Peyer's patch (tissue), 4 donors: ENCODE results near the gene FAAH2. TPM values are rescaled to one million over a fixed set of nuclear protein-coding genes. Genes with fewer than 3 reads are reported as not detected.
"Not testable (repeated sequence)": the region's sequence is repeated elsewhere in the genome, so short reads cannot be mapped to it uniquely, and the experiment has no call there.

Experiments
- DNase-seq, 3 donors: peaks; one replicate each; pipeline ENCODE4 v3.0.0-alpha.2; 2017 to 2019
- H3K27ac ChIP-seq, 4 donors: fragments of 200-600 bp; sonication (generic); one replicate each; pipeline ENCODE4 v1.5.1; 2016 to 2019
- H3K27me3 ChIP-seq, 2 donors: fragments of 200-600 bp; sonication (generic); one replicate each; pipeline ENCODE4 v1.5.1; 2019
- H3K36me3 ChIP-seq, 3 donors: fragments of 200-600 bp; sonication (generic); one replicate each; pipeline ENCODE4 v1.5.1; 2016 to 2019
- H3K4me1 ChIP-seq, 4 donors: fragments of 200-600 bp; sonication (generic); one replicate each; pipeline ENCODE4 v1.5.1; 2016 to 2019
- H3K4me3 ChIP-seq, 4 donors: fragments of 200-600 bp; sonication (generic); 1 replicate in 3 of 4; 2 replicates in 1 of 4; pipeline ENCODE4 v1.5.1; 2016 to 2019; ENCODE audit warnings: mild to moderate bottlenecking in 1 of 4
- H3K9me3 ChIP-seq, 4 donors: fragments of 200-600 bp; sonication (generic); one replicate each; pipeline ENCODE4 v1.5.1; 2016 to 2019; ENCODE audit warnings: mild to moderate bottlenecking in 1 of 4
- POLR2A ChIP-seq, 2 donors: fragments of 450-650 bp; IDR thresholded peaks; one replicate each; pipeline ENCODE4 v1.5.1; 2017; ENCODE audit warnings: antibody characterized with exemption in 2 of 2, mild to moderate bottlenecking in 2 of 2, moderate library complexity in 2 of 2
- total RNA-seq, 4 donors: library from RNA; depleted of rRNA; stranded (reverse); fragments of >200 nt; gene quantifications; one replicate each; pipeline ENCODE4 v1.1.0, GENCODE V29; 2016
- TF ChIP-seq, protein P1 (sequence below), 6 experiments: fragments of 450-650 bp in 4 of 6; fragments of 200-600 bp in 2 of 6; sonication (generic) in 1 of 6; IDR thresholded peaks; one replicate each; pipeline ENCODE4 v1.5.1; 2017 to 2019; ENCODE audit warnings: antibody characterized with exemption in 6 of 6, mild to moderate bottlenecking in 3 of 6, moderate library complexity in 1 of 6

Gene FAAH2
- total RNA-seq, 4 donors from 2014 or later, result 7.2 to 21.5 (median 16.4) TPM

DNA sequence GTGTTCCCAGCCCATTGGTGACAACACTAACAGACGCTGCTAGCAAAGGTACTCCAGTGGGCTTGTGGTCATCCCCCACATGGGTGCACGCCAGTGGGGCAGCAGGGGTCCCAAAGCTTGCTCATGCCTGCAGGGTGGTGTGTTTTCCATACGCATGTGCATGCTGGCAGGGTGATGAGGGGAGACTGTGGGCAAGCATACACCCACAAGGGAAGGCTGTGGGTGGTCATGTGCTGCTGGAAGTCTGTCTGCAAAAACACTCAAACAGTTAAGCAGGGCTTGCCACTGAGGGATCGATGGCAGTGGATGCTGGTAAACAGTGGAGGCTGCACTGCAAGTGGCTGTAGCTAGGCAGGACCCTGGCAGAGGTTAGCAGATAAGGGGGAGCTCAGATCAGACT is 79.9 kb downstream of the FAAH2 start:
- H3K36me3 ChIP-seq, result no peaks in the 10 kb centered on the region
- H3K4me3 ChIP-seq, result no peak overlapping the region
- H3K27ac ChIP-seq, result no peak overlapping the region
- no peaks in the 10 kb centered on the region for H3K4me1 ChIP-seq
- TF ChIP-seq, protein P1, sequence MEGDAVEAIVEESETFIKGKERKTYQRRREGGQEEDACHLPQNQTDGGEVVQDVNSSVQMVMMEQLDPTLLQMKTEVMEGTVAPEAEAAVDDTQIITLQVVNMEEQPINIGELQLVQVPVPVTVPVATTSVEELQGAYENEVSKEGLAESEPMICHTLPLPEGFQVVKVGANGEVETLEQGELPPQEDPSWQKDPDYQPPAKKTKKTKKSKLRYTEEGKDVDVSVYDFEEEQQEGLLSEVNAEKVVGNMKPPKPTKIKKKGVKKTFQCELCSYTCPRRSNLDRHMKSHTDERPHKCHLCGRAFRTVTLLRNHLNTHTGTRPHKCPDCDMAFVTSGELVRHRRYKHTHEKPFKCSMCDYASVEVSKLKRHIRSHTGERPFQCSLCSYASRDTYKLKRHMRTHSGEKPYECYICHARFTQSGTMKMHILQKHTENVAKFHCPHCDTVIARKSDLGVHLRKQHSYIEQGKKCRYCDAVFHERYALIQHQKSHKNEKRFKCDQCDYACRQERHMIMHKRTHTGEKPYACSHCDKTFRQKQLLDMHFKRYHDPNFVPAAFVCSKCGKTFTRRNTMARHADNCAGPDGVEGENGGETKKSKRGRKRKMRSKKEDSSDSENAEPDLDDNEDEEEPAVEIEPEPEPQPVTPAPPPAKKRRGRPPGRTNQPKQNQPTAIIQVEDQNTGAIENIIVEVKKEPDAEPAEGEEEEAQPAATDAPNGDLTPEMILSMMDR (IDR thresholded peaks at IDR 0.05), result no peak
- no peak for TF ChIP-seq POLR2A (IDR thresholded peaks at IDR 0.05)
- DNase-seq, result no peak
- no peaks in the 10 kb centered on the region for H3K27me3 ChIP-seq
- no peaks in the 10 kb centered on the region for H3K9me3 ChIP-seq

DNA sequence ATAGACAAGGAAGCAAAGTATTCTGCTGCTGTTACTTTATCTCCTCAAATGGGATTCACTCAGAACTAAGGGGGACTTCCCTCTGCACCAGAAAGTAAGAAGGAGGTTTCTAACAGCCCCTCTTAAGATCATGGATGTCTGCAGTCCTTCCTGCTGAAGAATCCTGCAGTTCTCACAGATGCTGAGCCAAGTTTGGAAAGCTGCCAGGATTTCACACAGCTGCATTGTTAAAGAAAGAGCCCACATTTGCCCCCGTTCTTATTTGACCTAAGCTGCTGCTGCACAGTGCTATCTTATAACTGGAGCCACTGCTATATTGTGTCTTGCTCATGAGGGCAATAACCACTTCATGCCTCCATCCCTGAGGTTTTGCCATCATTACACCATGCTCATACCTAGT is 81.1 kb downstream of the FAAH2 start:
- no peaks in the 10 kb centered on the region for H3K36me3 ChIP-seq
- no peak for DNase-seq

DNA sequence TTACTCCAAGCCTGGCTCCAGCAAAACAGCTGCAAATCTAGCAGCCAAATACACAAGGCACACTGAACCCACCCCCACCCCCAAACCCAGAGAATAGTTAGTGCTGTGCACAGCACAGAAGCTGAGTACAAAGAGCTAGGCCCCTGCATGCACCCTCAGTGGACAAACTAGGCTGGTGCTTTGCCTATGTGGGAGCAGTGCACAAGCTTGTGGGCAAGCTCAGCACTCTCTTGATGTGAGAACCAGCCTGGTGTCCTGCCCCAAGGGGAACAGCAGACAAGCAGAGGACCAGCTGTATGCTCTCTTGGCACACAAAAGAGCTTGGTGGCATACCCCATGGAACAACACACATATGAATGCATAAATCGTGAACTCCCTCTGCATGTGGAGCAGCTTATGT is 81.7 kb downstream of the FAAH2 start:
- Histone ChIP-seq H3K9me3 (no peaks in the 10 kb centered on the region), H3K4me1 (no peaks in the 10 kb centered on the region), H3K27ac (no peak overlapping the region), H3K4me3 (no peak overlapping the region), H3K27me3 (no peaks in the 10 kb centered on the region), H3K36me3 (no peaks in the 10 kb centered on the region)
- no peak for TF ChIP-seq POLR2A (IDR thresholded peaks at IDR 0.05)
- TF ChIP-seq, protein P1 (IDR thresholded peaks at IDR 0.05), result no peak
- no peak for DNase-seq

More for the DNA sequence above, 81.1 kb downstream of the FAAH2 start:
- Histone ChIP-seq H3K4me1 (no peaks in the 10 kb centered on the region), H3K9me3 (no peaks in the 10 kb centered on the region), H3K27ac (no peak overlapping the region), H3K4me3 (no peak overlapping the region), H3K27me3 (no peaks in the 10 kb centered on the region)
- TF ChIP-seq, protein P1 (IDR thresholded peaks at IDR 0.05), result no peak
- no peak for TF ChIP-seq POLR2A (IDR thresholded peaks at IDR 0.05)

DNA sequence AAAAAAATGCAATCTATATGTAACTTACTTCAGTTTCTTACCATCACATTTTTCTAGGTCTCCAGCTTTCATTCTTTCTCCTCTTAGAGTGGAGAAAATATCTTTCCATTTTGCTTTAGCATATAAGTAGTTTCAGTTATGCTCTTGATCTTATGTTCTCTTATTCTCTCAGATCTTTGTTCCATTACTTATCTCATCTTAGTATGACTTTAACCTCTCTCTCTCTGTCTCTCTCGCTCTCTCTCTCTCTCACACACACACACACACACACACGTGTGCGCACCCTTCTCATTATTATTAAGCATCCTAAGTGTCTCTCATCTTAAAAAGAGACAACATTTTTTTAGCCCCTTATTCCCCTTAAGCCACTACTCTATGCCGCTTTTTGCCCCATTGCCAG is 92.8 kb downstream of the FAAH2 start:
- H3K27ac ChIP-seq, result no peak overlapping the region

DNA sequence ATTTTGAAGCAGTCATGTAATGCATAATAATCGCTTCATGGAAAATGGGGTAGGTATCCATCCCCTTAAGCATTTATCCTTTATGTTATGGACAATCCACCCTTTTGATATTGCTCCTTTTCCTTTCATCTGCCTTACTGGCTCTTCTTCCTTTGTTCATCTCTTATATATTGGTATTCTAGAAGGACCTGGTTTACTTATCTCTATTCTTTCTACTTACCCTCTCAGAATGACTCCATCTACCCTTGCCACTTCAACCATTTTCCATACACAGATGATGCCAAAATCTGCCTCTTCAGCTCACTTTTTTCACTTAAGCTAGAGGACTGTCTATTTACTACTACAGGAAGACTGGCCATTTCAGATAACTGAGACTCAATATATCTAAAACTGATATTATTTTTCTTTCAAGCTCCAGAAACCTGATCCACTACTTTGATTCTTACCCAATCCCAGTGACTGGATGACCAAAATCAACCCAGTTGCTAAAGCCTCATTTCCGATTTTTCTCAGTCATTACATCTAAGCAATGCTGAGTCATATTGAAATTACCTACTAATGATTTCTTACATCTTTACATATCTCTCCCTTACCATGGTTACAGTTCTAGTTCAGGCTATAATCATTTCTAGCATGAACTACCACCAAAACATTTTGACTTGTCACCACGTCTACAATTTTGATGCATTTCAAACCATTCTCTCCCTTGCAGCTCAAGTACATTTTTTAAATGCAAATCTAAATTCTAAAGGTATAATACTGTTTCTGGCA is 93.7 kb downstream of the FAAH2 start:
- Histone ChIP-seq H3K9me3 (no peaks in the 10 kb centered on the region), H3K27ac (no peak overlapping the region)
- TF ChIP-seq, protein P1 (IDR thresholded peaks at IDR 0.05), result no peak
- TF ChIP-seq POLR2A (IDR thresholded peaks at IDR 0.05), result no peak

More for the DNA sequence above, 92.8 kb downstream of the FAAH2 start:
- no peak for DNase-seq
- TF ChIP-seq POLR2A (IDR thresholded peaks at IDR 0.05), result no peak
- TF ChIP-seq, protein P1 (IDR thresholded peaks at IDR 0.05), result no peak
- H3K9me3 ChIP-seq, result no peaks in the 10 kb centered on the region
- H3K27me3 ChIP-seq, result no peaks in the 10 kb centered on the region
- no peak overlapping the region for H3K4me3 ChIP-seq
- H3K36me3 ChIP-seq, result no peaks in the 10 kb centered on the region
- H3K4me1 ChIP-seq, result no peaks in the 10 kb centered on the region

DNA sequence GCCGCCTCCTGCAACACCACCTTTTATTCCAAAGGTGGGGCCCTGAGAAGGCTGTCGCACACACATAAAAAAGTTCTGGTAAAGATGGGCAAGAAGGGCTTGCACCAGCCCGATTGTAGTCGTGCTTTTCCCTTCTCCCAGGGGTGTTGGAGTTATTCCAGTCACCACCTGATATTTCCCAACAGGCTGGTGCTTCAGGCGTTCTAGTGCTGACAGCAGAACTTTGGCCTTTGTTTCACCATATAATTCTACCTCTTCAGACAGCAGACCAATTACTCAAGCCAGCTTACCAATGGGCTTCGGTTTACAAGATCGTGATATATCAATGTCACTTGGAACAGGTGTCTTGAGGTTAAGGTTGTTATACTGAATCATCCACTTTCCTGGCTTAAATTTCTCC is 107.7 kb downstream of the FAAH2 start:
- H3K27ac ChIP-seq, H3K27me3 ChIP-seq, H3K4me3 ChIP-seq, DNase-seq, H3K36me3 ChIP-seq, H3K9me3 ChIP-seq, H3K4me1 ChIP-seq: not testable (repeated sequence)

More for the DNA sequence above, 93.7 kb downstream of the FAAH2 start:
- no peak for DNase-seq
- no peaks in the 10 kb centered on the region for H3K36me3 ChIP-seq
- H3K4me3 ChIP-seq, result no peak overlapping the region
- no peaks in the 10 kb centered on the region for H3K4me1 ChIP-seq
- H3K27me3 ChIP-seq, result no peaks in the 10 kb centered on the region

DNA sequence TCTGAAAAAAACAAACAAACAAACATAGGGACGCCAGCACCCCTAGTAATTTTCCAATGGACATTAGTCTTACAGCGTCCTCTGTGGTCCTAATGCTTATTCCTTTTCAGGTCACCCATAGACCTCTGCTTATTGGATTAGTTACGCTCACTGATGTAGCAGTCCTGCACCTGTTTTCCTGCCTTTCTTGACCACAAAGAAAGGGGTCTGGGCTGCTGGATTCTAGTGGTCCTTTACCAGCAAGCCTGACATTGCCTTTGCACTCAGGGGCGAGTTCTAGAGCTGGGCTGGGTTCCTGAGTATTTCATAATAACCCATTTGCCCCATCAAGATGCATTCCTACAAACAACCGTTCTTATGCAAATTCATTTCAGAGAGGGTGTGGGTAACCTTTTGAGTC is 116.7 kb downstream of the FAAH2 start:
- H3K27me3 ChIP-seq, H3K9me3 ChIP-seq, H3K4me1 ChIP-seq, H3K27ac ChIP-seq, H3K36me3 ChIP-seq, DNase-seq, H3K4me3 ChIP-seq: not testable (repeated sequence)
